ENCODE results near the gene PHLDB2.

The PHLDB2 gene

GRCh38 chr3:111980716-111981456 lies 121.8 kb downstream of the PHLDB2 start:
- CTCF ChIA-PET = interaction anchor here (2.2 kb wide), 1 partner anchor 32 kb away, joined by 10 read pairs; no protein-coding TSS in a partner anchor
- TF ChIP-seq PKNOX1 (IDR thresholded peaks at IDR 0.05) (no peak), FOXK2 (IDR thresholded peaks at IDR 0.05) (no peak), FOXM1 (IDR thresholded peaks at IDR 0.05; ENCODE audit: borderline replicate concordance) (no peak), FOXA1 (IDR thresholded peaks at IDR 0.05) (no peak), SUZ12 (IDR thresholded peaks at IDR 0.05) (no peak), CTBP1 (IDR thresholded peaks at IDR 0.05; ENCODE audit: borderline replicate concordance) (no peak), ELF4 (IDR thresholded peaks at IDR 0.05) (no peak), L3MBTL2 (conservative IDR thresholded peaks at IDR 0.05) (no peak), SP1 (IDR thresholded peaks at IDR 0.05) (no peak), ZNF384 (IDR thresholded peaks at IDR 0.05) (no peak), LEF1 (IDR thresholded peaks at IDR 0.05; ENCODE audit: borderline replicate concordance) (no peak)
- no peak for DNase-seq (ENCODE audit: extremely low spot score)
- POLR2A ChIA-PET = interaction anchor here (2.5 kb wide), 1 partner anchor 32 kb away, joined by 18 read pairs; no protein-coding TSS in a partner anchor

DNA sequence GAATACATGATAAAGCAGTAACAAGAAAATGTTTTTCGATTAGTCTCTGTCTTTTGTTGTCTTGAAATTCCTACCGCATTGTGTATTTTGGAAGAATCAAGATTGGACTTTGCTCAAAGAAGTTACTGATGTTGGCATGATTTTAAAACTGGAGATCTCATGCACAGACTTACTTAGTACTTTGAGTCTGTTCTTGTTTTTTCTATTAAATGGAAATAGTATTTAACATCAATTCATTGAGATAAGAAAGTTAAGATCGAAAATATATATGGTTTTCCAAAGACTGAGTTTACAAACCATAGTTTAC lies 122.3 kb downstream of the PHLDB2 start:
- ChIA-PET CTCF (no interaction called here), POLR2A (no interaction called here)
- TF ChIP-seq ARNT (IDR thresholded peaks at IDR 0.05) (no peak), SP1 (IDR thresholded peaks at IDR 0.05) (no peak), L3MBTL2 (conservative IDR thresholded peaks at IDR 0.05) (no peak), TARDBP (IDR thresholded peaks at IDR 0.05) (no peak), LEF1 (IDR thresholded peaks at IDR 0.05; ENCODE audit: borderline replicate concordance) (no peak), NFRKB (IDR thresholded peaks at IDR 0.05) (no peak), SUZ12 (IDR thresholded peaks at IDR 0.05) (no peak), BHLHE40 (IDR thresholded peaks at IDR 0.05; ENCODE audit: borderline replicate concordance) (no peak), ZNF384 (IDR thresholded peaks at IDR 0.05) (no peak), FOXK2 (IDR thresholded peaks at IDR 0.05) (no peak), PKNOX1 (IDR thresholded peaks at IDR 0.05) (no peak), ELF4 (IDR thresholded peaks at IDR 0.05) (no peak), HDGF (IDR thresholded peaks at IDR 0.05; ENCODE audit: borderline replicate concordance) (no peak), FOXA1 (IDR thresholded peaks at IDR 0.05) (no peak), CTBP1 (IDR thresholded peaks at IDR 0.05; ENCODE audit: borderline replicate concordance) (no peak), FOXM1 (IDR thresholded peaks at IDR 0.05; ENCODE audit: borderline replicate concordance) (no peak)
- DNase-seq (ENCODE audit: extremely low spot score) = no peak

- ChIA-PET CTCF (no interaction called here), POLR2A (no interaction called here)
- DNase-seq (ENCODE audit: extremely low spot score) = no peak
- TF ChIP-seq FOXM1 (IDR thresholded peaks at IDR 0.05; ENCODE audit: borderline replicate concordance) (no peak), ELF4 (IDR thresholded peaks at IDR 0.05) (no peak), L3MBTL2 (conservative IDR thresholded peaks at IDR 0.05) (no peak), NFRKB (IDR thresholded peaks at IDR 0.05) (no peak), PKNOX1 (IDR thresholded peaks at IDR 0.05) (no peak), FOXA1 (IDR thresholded peaks at IDR 0.05) (no peak), TARDBP (IDR thresholded peaks at IDR 0.05) (no peak), BHLHE40 (IDR thresholded peaks at IDR 0.05; ENCODE audit: borderline replicate concordance) (no peak), ZNF384 (IDR thresholded peaks at IDR 0.05) (no peak), ARNT (IDR thresholded peaks at IDR 0.05) (no peak)
Measured at GRCh38 chr3:111984636-111985298, 125.7 kb downstream of the PHLDB2 start.

DNA sequence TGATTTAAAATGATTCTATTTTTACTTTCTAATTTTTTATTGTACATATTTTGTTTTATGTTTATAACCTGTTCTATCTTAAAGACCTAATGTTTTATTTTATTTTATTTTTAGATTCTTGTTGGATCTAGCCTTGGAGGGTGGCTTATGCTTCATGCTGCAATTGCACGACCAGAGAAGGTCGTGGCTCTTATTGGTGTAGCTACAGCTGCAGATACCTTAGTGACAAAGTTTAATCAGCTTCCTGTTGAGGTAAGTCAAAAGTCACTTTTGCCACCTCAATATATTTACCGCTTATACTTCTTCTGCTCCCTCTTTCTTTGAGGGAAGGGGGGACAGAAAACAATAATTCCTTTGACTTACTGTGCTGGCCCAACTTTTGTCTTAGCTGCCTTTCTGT lies 127.7 kb downstream of the PHLDB2 start:
- ChIA-PET CTCF (interaction anchor here (0.6 kb wide), 1 partner anchor 220 kb away, joined by 4 read pairs; no protein-coding TSS in a partner anchor), POLR2A (interaction anchor here (0.6 kb wide), 1 partner anchor 8 kb away, joined by 3 read pairs; the partner anchor contains the start of gene ABHD10)
- no peak for DNase-seq (ENCODE audit: extremely low spot score)
- TF ChIP-seq TARDBP (IDR thresholded peaks at IDR 0.05) (no peak), FOXM1 (IDR thresholded peaks at IDR 0.05; ENCODE audit: borderline replicate concordance) (no peak), CTBP1 (IDR thresholded peaks at IDR 0.05; ENCODE audit: borderline replicate concordance) (no peak)

DNA sequence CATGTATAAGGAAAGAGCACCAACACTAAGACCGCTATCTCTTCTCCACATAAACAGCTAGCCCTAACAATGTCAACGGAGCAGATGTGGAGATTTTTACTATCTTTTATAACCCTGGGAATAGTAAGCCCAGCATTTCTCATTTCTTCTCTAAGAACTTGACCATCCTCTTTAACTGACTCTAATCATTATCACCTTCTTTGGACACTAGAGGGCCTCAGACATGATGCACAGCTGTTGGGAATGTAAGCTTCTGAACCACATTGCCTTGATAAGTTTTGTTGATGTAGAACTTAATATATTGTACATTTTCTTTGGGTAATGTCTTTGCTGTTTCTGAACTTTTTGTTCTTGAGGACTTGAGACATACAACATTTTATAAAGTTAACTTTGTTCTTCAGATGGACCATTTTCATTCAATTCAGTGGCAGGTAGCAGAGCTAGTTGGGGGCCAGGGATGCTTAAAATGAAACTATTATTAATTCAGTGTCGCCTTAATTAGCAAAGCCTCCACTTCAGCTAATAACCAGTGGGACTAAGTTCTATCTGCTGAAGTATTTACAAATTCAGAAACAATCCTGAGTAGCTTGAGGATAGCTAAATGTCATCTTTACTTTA lies 130.1 kb downstream of the PHLDB2 start:
- DNase-seq (ENCODE audit: extremely low spot score) = peak; percentile 27
- CTCF ChIA-PET = interaction anchor here (0.8 to 2.3 kb wide), 13 partner anchors 9 to 273 kb away, joined by 3 to 18 read pairs (median 4); partner anchors contain the start of gene ABHD10
- no peak for TF ChIP-seq ZNF384 (IDR thresholded peaks at IDR 0.05)
- no peak for TF ChIP-seq SP1 (IDR thresholded peaks at IDR 0.05)
- TF ChIP-seq NFRKB (IDR thresholded peaks at IDR 0.05) = no peak
- POLR2A ChIA-PET = interaction anchor here (1.4 kb wide), 1 partner anchor 10 kb away, joined by 23 read pairs; the partner anchor contains the start of gene ABHD10

DNA sequence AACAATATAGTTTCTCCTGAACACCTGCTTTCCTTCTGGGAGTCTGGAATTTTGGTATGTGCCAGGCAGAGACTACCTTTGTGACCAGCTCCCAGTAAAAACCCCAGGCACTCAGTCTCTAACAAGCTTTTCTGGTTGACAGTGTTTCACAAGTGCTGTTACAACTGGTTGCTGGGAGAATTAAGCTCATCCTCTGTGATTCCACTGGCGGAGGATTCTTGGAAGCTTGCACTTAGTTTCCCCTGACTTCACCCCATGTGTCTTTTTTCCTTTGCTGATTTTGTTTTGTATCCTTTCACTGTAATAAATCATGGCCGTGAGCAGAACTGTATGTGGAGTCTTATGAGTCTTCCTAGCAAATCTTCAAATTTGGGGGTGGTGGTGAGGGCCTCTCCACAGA lies 134.0 kb downstream of the PHLDB2 start:
- no peak for TF ChIP-seq FOXM1 (IDR thresholded peaks at IDR 0.05; ENCODE audit: borderline replicate concordance)
- TF ChIP-seq LEF1 (IDR thresholded peaks at IDR 0.05; ENCODE audit: borderline replicate concordance) = no peak
- TF ChIP-seq CTBP1 (IDR thresholded peaks at IDR 0.05; ENCODE audit: borderline replicate concordance) = no peak
- no peak for TF ChIP-seq FOXK2 (IDR thresholded peaks at IDR 0.05)
- TF ChIP-seq TARDBP (IDR thresholded peaks at IDR 0.05) = no peak
- no peak for TF ChIP-seq HDGF (IDR thresholded peaks at IDR 0.05; ENCODE audit: borderline replicate concordance)
- no peak for TF ChIP-seq ELF4 (IDR thresholded peaks at IDR 0.05)
- no peak for TF ChIP-seq SUZ12 (IDR thresholded peaks at IDR 0.05)
- no peak for TF ChIP-seq ARNT (IDR thresholded peaks at IDR 0.05)
- CTCF ChIA-PET = no interaction called here
- POLR2A ChIA-PET = interaction anchor here (0.8 to 2.0 kb wide), 2 partner anchors 14 to 94 kb away, joined by 3 to 9 read pairs; partner anchors contain the start of gene ABHD10
- DNase-seq (ENCODE audit: extremely low spot score) = no peak

All from HEK293T (cell line).